Measurements from ENCODE around the gene MOB1B. TPM values are rescaled to one million over a fixed set of nuclear protein-coding genes. Genes with fewer than 3 reads are reported as not detected.
"Not testable (repeated sequence)": the region's sequence is repeated elsewhere in the genome, so short reads cannot be mapped to it uniquely, and the experiment has no call there.

The MOB1B gene
- total and polyA plus RNA-seq, 10 of the 15 experiments (the other 5 are each of a cell fraction or from before 2014, with no cell fraction given), result 1.9 to 11.4 (median 6.1) TPM

DNA sequence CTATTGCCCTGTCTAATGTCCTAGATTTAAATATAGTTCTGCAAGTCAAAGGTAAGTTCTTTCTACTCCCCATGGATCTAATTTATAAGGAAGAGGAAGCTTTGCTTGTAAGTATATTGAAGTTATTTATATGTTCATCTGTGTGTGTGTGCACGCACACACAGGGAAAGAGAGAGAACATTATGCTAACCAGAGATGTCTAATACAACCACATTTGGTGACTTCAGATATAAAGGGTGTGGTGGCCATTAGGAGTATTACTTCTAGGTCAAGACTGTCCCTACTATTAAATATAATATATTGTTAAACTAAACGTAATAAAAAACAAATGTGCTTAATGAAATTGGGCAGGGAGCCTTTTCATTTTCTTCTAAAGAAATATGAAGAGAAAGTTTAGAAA is 95.4 kb downstream of the MOB1B start:
- in situ Hi-C loops (cut with MboI), result no loop called here
- ChIA-PET SMC1A (ENCODE audit: uncharacterized antibody, unreplicated experiment) (interaction anchor here (0.8 to 10.9 kb wide), 14 partner anchors 10 to 320 kb away, joined by 3 to 169 read pairs (median 3); partner anchors contain the start of gene UTP3), RAD21 (ENCODE audit: unreplicated experiment) (interaction anchor here (0.7 to 6.3 kb wide), 7 partner anchors 9 to 310 kb away, joined by 3 to 127 read pairs (median 4); no protein-coding TSS in a partner anchor), CTCF (interaction anchor here (0.6 to 6.5 kb wide), 5 partner anchors 9 to 345 kb away, joined by 3 to 147 read pairs (median 4); no protein-coding TSS in a partner anchor), POLR2A (interaction anchor here (0.6 to 4.5 kb wide), 8 partner anchors 9 to 293 kb away, joined by 3 to 16 read pairs (median 3); partner anchors contain the start of genes GRSF1 and MOB1B)
- TF ChIP-seq MEF2B (IDR thresholded peaks at IDR 0.05; ENCODE audit: partially characterized antibody, poor library complexity, severe bottlenecking), result no peak
- TF ChIP-seq HDAC6 (IDR thresholded peaks at IDR 0.05; ENCODE audit: unreplicated experiment), result no peak
- no peak for TF ChIP-seq MYB (IDR thresholded peaks at IDR 0.05; ENCODE audit: borderline replicate concordance, low read depth, low read length)
- no peak for TF ChIP-seq RB1 (IDR thresholded peaks at IDR 0.05; ENCODE audit: borderline replicate concordance)
- TF ChIP-seq JUND (IDR thresholded peaks at IDR 0.05; ENCODE audit: low read depth, low read length), result no peak
- TF ChIP-seq MXI1 (IDR thresholded peaks at IDR 0.05; ENCODE audit: low read depth, low read length), result peak; percentile 39; the same call in 1 of the 2 replicates
- TF ChIP-seq, protein P1, sequence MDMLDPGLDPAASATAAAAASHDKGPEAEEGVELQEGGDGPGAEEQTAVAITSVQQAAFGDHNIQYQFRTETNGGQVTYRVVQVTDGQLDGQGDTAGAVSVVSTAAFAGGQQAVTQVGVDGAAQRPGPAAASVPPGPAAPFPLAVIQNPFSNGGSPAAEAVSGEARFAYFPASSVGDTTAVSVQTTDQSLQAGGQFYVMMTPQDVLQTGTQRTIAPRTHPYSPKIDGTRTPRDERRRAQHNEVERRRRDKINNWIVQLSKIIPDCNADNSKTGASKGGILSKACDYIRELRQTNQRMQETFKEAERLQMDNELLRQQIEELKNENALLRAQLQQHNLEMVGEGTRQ (IDR thresholded peaks at IDR 0.05; ENCODE audit: borderline replicate concordance, low read depth, low read length), result no peak
- no peak for TF ChIP-seq MYC (IDR thresholded peaks at IDR 0.05; ENCODE audit: insufficient read depth, insufficient read length, insufficient replicate concordance, low read length, severe bottlenecking)
- TF ChIP-seq, protein P2, sequence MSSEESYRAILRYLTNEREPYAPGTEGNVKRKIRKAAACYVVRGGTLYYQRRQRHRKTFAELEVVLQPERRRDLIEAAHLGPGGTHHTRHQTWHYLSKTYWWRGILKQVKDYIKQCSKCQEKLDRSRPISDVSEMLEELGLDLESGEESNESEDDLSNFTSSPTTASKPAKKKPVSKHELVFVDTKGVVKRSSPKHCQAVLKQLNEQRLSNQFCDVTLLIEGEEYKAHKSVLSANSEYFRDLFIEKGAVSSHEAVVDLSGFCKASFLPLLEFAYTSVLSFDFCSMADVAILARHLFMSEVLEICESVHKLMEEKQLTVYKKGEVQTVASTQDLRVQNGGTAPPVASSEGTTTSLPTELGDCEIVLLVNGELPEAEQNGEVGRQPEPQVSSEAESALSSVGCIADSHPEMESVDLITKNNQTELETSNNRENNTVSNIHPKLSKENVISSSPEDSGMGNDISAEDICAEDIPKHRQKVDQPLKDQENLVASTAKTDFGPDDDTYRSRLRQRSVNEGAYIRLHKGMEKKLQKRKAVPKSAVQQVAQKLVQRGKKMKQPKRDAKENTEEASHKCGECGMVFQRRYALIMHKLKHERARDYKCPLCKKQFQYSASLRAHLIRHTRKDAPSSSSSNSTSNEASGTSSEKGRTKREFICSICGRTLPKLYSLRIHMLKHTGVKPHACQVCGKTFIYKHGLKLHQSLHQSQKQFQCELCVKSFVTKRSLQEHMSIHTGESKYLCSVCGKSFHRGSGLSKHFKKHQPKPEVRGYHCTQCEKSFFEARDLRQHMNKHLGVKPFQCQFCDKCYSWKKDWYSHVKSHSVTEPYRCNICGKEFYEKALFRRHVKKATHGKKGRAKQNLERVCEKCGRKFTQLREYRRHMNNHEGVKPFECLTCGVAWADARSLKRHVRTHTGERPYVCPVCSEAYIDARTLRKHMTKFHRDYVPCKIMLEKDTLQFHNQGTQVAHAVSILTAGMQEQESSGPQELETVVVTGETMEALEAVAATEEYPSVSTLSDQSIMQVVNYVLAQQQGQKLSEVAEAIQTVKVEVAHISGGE (CRISPR knock-in tag; IDR thresholded peaks at IDR 0.05), result no peak
- DNase-seq (ENCODE audit: low read depth, low spot score) (no peak), FAIRE-seq (no peak), ATAC-seq (no peak)
- Histone ChIP-seq H3K36me3 (ENCODE audit: control insufficient read depth in 2 of 2, insufficient read depth in 2 of 2, low read length in 1 of 2) (peaks cover 0 to 2% of the 10 kb centered on the region in 2 experiments; a peak in 2 of 4 replicates), H3K9me3 (replicated peaks; ENCODE audit: control insufficient read depth, insufficient read depth, low read length) (peaks cover 1% of the 10 kb centered on the region; the same call in 2 of the 3 replicates), H4K20me1 (ENCODE audit: control insufficient read depth, insufficient read depth) (no peaks in the 10 kb centered on the region), H3K4me1 (ENCODE audit: control insufficient read depth, insufficient read depth, low read length) (0 out of 2 replicates have a peak, but pooled peaks cover 3% of the 10 kb centered on the region), H3K4me2 (ENCODE audit: control insufficient read depth, insufficient read depth) (peak overlapping the region; percentile 86), H3K79me2 (ENCODE audit: control insufficient read depth, insufficient read depth, low read length) (peaks cover 81% of the 10 kb centered on the region), H2AFZ (ENCODE audit: control insufficient read depth, low read depth, low read length) (no peak overlapping the region), H3K4me3 (peak overlapping the region; percentile 95), H3K27ac (ENCODE audit: control insufficient read depth, insufficient read depth) (no peak overlapping the region), H3K27me3 (replicated peaks in 1 of 2; ENCODE audit: control insufficient read depth in 2 of 2, insufficient read depth in 2 of 2, low read length in 1 of 2) (no peaks in the 10 kb centered on the region), H3K9ac (ENCODE audit: control insufficient read depth, insufficient read depth, low read length) (peak overlapping the region; percentile 17; the same call in 1 of the 2 replicates)
- WGBS (ENCODE audit: insufficient coverage, insufficient replicate concordance, low lambda C conversion rate, missing lambda C conversion rate), result 58% methylated on average over 2 of the region's 2 CpGs
- intact Hi-C loops (cut with micrococcal nuclease; ENCODE audit: unreplicated experiment), result loop anchor here (10.0 kb wide), 1 partner anchor 313 kb away; the partner anchor contains the start of gene UTP3
- BruUV-seq (replicated peaks), result no TSS peak

DNA sequence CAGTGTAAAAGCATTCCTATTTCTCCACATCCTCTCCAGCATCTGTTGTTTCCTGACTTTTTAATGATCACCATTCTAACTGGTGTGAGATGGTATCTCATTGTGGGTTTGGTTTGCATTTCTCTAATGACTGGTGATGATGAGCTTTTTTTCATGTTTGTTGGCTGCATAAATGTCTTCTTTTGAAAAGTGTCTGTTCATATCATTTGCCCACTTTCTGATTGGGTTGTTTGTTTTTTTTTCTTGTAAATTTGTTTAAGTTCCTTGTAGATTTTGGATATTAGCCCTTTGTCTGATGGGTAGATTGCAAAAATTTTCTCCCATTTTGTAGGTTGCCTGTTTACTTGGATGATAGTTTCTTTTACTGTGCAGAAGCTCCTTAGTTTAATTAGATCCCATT is 97.5 kb downstream of the MOB1B start:
- POLR2A ChIA-PET; H3K27me3 ChIP-seq (replicated peaks in 1 of 2; ENCODE audit: control insufficient read depth in 2 of 2, insufficient read depth in 2 of 2, low read length in 1 of 2); DNase-seq (ENCODE audit: low read depth, low spot score); FAIRE-seq; in situ Hi-C loops (cut with MboI); H3K36me3 ChIP-seq (ENCODE audit: control insufficient read depth in 2 of 2, insufficient read depth in 2 of 2, low read length in 1 of 2); H3K27ac ChIP-seq (ENCODE audit: control insufficient read depth, insufficient read depth); H3K4me2 ChIP-seq (ENCODE audit: control insufficient read depth, insufficient read depth); H3K4me3 ChIP-seq; BruUV-seq (replicated peaks); H3K4me1 ChIP-seq (ENCODE audit: control insufficient read depth, insufficient read depth, low read length); H3K9me3 ChIP-seq (replicated peaks; ENCODE audit: control insufficient read depth, insufficient read depth, low read length); H4K20me1 ChIP-seq (ENCODE audit: control insufficient read depth, insufficient read depth); ATAC-seq; H2AFZ ChIP-seq (ENCODE audit: control insufficient read depth, low read depth, low read length); H3K9ac ChIP-seq (ENCODE audit: control insufficient read depth, insufficient read depth, low read length): not testable (repeated sequence)
- ChIA-PET CTCF (interaction anchor here (0.8 to 0.9 kb wide), 2 partner anchors 9 to 265 kb away, joined by 3 to 4 read pairs; no protein-coding TSS in a partner anchor), RAD21 (ENCODE audit: unreplicated experiment) (interaction anchor here (1.0 kb wide), 1 partner anchor 10 kb away, joined by 4 read pairs; no protein-coding TSS in a partner anchor), SMC1A (ENCODE audit: uncharacterized antibody, unreplicated experiment) (interaction anchor here (1.2 to 10.9 kb wide), 3 partner anchors 8 to 296 kb away, joined by 3 to 169 read pairs (median 5); no protein-coding TSS in a partner anchor)
- H3K79me2 ChIP-seq (ENCODE audit: control insufficient read depth, insufficient read depth, low read length), result peaks cover 70% of the 10 kb centered on the region
- intact Hi-C loops (cut with micrococcal nuclease; ENCODE audit: unreplicated experiment), result loop anchor here (10.0 kb wide), 1 partner anchor 315 kb away; the partner anchor contains the start of gene UTP3
